Panc1 (cell line): Measurements from ENCODE around the gene USP48. TPM values are rescaled to one million over a fixed set of nuclear protein-coding genes. Genes with fewer than 3 reads are reported as not detected.

ENCODE experiments used
- ATAC-seq: fragments of 200-7000 bp; cut with Tn5 transposase; 2 replicates; pipeline ENCODE4 v1.9.1; 2020; ENCODE audit warnings: mild to moderate bottlenecking, moderate library complexity
- BruUV-seq: library from RNA; stranded (reverse); fragments of 400-500 nt; replicated peaks from 2 replicates; lab custom pipeline; 2021; lab: Mats Ljungman, UMichigan
- CTCF ChIA-PET: fragments of 300-600 bp; sonication (Branson Sonifier 250); formaldehyde crosslinking; loops from one replicate; lab custom pipeline; 2022; ENCODE audit warnings: antibody characterized with exemption; lab: Charles Lee
- POLR2A ChIA-PET: fragments of 300-600 bp; sonication (Branson Sonifier 250); formaldehyde crosslinking; loops from one replicate; lab custom pipeline; 2022; ENCODE audit warnings: antibody characterized with exemption; lab: Charles Lee
- DNase-seq: peaks from one replicate; pipeline ENCODE4 v3.0.0-alpha.2; 2010; ENCODE audit warnings: low read depth, low spot score
- H3K27ac ChIP-seq: 2 replicates; pipeline ENCODE4 v1.5.1; 2011; ENCODE audit warnings: mild to moderate bottlenecking, low read length, inconsistent platforms
- H3K27me3 ChIP-seq: fragments of 200-500 bp; sonication (Bioruptor generic); 2 replicates; pipeline ENCODE4 v1.6.0; 2014; ENCODE audit warnings: low read length, inconsistent platforms; ENCODE audit not compliant: control insufficient read depth, insufficient read depth
- H3K36me3 ChIP-seq: fragments of 200-500 bp; sonication (Bioruptor generic); 2 replicates; pipeline ENCODE4 v1.5.1; 2014; ENCODE audit warnings: inconsistent platforms, mild to moderate bottlenecking, low read length, moderate library complexity; ENCODE audit not compliant: control insufficient read depth, insufficient read depth
- H3K4me1 ChIP-seq: 2 replicates; pipeline ENCODE4 v1.5.1; 2011; ENCODE audit warnings: inconsistent platforms, mild to moderate bottlenecking, low read length, moderate library complexity; ENCODE audit not compliant: control insufficient read depth, insufficient read depth
- H3K4me3 ChIP-seq, 2 experiments: 2 replicates each; pipeline ENCODE4 v1.5.1; 2011 to 2012; ENCODE audit warnings: low read depth in 2 of 2, low read length in 2 of 2, mild to moderate bottlenecking in 2 of 2, inconsistent platforms in 1 of 2, moderate library complexity in 1 of 2
- H3K9me3 ChIP-seq: fragments of 200-500 bp; sonication (Bioruptor generic); 2 replicates; pipeline ENCODE4 v1.5.1; 2014; ENCODE audit warnings: low read depth, mild to moderate bottlenecking, inconsistent platforms, low read length, moderate library complexity; ENCODE audit not compliant: control insufficient read depth, insufficient read depth
- POLR2AphosphoS5 ChIP-seq: IDR thresholded peaks from 2 replicates; pipeline ENCODE4 v1.6.1; 2012; ENCODE audit warnings: mild to moderate bottlenecking, low read depth, low read length, moderate library complexity
- SIN3A ChIP-seq: IDR thresholded peaks from 2 replicates; pipeline ENCODE4 v1.6.1; 2012; ENCODE audit warnings: low read depth, mild to moderate bottlenecking, low read length, moderate library complexity, borderline replicate concordance; ENCODE audit not compliant: insufficient read depth
- TCF7L2 ChIP-seq: IDR thresholded peaks from 2 replicates; pipeline ENCODE4 v1.6.1; 2011; ENCODE audit warnings: mild to moderate bottlenecking, low read depth, low read length, inconsistent platforms
- in situ Hi-C: cut with HindIII; loops from 2 replicates; pipeline ENCODE4 v1.10.0; 2016; ENCODE audit warnings: low sequenced_read_pairs, low pct_unique_long_range_greater_than_20kb
- intact Hi-C: fragments of 100-400 bp; cut with micrococcal nuclease; formaldehyde crosslinking; loops from one replicate; pipeline ENCODE4 v1.10.0; 2022; ENCODE audit not compliant: unreplicated experiment
- total RNA-seq: library from RNA; stranded (reverse); gene quantifications from one replicate; pipeline ENCODE4 v1.2.1, GENCODE V29; 2021; ENCODE audit not compliant: unreplicated experiment
- TF ChIP-seq, protein P1 (sequence below): fragments of 450-650 bp; IDR thresholded peaks from 2 replicates; pipeline ENCODE4 v1.5.1; 2017; ENCODE audit warnings: mild to moderate bottlenecking
- TF ChIP-seq, protein P2 (sequence below), 2 experiments: IDR thresholded peaks; 2 replicates each; pipeline ENCODE4 v1.6.1; 2011 to 2012; ENCODE audit warnings: low read depth in 2 of 2, control low read depth in 1 of 2, low read length in 1 of 2, mild to moderate bottlenecking in 1 of 2, moderate library complexity in 1 of 2; ENCODE audit not compliant: insufficient read depth in 1 of 2

USP48 gene
- total RNA-seq, 1 experiment from 2014 or later, result 71.6 TPM

DNA sequence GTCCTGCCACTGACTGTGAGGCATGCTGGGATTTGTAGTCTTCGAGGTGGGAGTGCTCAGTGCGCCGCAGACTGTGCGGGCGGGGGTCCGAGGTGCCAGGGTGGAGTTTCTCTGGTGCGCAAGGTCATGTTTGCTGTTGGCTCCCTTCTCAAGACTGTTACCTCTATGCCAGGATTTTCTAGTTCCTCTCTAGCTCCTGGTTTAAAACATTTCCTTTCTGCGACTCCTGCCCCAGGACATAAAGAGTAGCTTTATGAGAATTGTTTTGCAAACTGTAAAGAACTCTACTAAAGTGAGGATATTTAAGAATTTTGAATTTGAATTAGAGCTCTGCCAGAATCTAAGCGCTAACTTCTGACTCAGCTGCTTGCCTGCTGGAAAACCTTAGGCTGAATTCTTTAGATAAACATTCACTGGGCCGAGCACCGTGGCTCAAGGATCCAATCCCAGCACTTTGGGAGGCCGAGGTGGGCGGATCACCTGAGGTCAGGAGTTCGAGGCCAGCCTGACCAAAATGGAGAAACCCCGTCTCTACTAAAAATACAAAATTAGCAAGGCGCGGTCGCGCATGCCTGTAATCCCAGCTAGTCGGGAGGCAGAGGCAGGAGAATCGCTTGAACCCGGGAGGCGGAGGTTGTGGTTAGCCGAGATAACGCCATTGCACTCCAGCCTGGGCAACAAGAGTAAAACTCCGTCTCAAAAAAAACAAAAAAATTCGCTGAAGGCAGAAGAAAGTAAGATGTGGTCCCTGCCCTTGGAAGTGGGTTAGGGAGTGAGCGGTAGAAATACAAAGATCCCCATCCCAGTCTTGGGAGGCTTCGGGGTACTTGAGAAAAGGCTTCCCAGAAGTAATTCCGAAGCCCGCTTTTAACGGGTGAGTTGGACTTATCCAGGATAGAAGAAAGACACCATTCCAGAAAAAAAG lies 992 bp upstream of the USP48 start:
- TF ChIP-seq, protein P1, sequence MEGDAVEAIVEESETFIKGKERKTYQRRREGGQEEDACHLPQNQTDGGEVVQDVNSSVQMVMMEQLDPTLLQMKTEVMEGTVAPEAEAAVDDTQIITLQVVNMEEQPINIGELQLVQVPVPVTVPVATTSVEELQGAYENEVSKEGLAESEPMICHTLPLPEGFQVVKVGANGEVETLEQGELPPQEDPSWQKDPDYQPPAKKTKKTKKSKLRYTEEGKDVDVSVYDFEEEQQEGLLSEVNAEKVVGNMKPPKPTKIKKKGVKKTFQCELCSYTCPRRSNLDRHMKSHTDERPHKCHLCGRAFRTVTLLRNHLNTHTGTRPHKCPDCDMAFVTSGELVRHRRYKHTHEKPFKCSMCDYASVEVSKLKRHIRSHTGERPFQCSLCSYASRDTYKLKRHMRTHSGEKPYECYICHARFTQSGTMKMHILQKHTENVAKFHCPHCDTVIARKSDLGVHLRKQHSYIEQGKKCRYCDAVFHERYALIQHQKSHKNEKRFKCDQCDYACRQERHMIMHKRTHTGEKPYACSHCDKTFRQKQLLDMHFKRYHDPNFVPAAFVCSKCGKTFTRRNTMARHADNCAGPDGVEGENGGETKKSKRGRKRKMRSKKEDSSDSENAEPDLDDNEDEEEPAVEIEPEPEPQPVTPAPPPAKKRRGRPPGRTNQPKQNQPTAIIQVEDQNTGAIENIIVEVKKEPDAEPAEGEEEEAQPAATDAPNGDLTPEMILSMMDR, result no peak
- no peak for TF ChIP-seq SIN3A
- TF ChIP-seq TCF7L2, result no peak
- TF ChIP-seq, protein P2, sequence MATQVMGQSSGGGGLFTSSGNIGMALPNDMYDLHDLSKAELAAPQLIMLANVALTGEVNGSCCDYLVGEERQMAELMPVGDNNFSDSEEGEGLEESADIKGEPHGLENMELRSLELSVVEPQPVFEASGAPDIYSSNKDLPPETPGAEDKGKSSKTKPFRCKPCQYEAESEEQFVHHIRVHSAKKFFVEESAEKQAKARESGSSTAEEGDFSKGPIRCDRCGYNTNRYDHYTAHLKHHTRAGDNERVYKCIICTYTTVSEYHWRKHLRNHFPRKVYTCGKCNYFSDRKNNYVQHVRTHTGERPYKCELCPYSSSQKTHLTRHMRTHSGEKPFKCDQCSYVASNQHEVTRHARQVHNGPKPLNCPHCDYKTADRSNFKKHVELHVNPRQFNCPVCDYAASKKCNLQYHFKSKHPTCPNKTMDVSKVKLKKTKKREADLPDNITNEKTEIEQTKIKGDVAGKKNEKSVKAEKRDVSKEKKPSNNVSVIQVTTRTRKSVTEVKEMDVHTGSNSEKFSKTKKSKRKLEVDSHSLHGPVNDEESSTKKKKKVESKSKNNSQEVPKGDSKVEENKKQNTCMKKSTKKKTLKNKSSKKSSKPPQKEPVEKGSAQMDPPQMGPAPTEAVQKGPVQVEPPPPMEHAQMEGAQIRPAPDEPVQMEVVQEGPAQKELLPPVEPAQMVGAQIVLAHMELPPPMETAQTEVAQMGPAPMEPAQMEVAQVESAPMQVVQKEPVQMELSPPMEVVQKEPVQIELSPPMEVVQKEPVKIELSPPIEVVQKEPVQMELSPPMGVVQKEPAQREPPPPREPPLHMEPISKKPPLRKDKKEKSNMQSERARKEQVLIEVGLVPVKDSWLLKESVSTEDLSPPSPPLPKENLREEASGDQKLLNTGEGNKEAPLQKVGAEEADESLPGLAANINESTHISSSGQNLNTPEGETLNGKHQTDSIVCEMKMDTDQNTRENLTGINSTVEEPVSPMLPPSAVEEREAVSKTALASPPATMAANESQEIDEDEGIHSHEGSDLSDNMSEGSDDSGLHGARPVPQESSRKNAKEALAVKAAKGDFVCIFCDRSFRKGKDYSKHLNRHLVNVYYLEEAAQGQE (IDR thresholded peaks at IDR 0.05; ENCODE audit: insufficient read depth in 1 of 2, low read depth in 2 of 2, low read length in 1 of 2), result no peak
- TF ChIP-seq POLR2AphosphoS5, result no peak
- H3K27ac ChIP-seq, result peak overlapping the region; percentile 100
- BruUV-seq, result no TSS peak
- no peaks in the 10 kb centered on the region for H3K9me3 ChIP-seq
- in situ Hi-C loops, result no loop called here
- intact Hi-C loops, result no loop called here
- CTCF ChIA-PET, result interaction anchor here (0.7 kb wide), 1 partner anchor 180 kb away, joined by 3 read pairs; no protein-coding TSS in a partner anchor
- H3K4me3 ChIP-seq, result peak overlapping the region; percentile 74 to 99
- no peaks in the 10 kb centered on the region for H3K27me3 ChIP-seq
- ATAC-seq, result no peak
- H3K36me3 ChIP-seq, result no peaks in the 10 kb centered on the region
- peak; percentile 95 for DNase-seq
- H3K4me1 ChIP-seq, result peaks cover 10% of the 10 kb centered on the region
- POLR2A ChIA-PET, result no interaction called here

DNA sequence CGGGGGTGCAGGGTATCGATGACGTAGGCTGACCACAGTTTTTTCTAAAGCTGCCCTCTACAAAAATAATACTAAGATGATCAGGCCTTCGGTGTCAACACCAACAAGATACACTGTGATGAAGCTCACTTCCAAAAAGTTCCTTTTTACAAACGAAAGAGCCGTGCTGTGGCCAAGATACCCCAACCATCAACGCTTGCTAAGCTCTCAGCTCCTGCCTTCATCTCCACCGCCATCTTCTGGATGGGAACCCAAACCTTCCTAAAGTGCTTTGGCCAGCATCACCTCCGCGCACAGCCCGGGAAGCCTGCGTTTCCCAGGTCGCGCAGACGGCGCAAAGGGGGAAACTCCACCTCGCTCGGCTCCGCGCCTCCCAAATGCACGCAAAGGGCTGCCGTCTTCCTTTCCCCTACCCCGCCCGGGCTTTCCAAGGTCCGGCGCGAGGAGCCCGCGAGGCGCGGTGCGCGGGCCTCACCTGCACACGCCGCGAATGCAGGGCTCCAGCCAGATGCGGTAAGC lies 541 bp downstream of the USP48 start:
- TF ChIP-seq SIN3A (peak; percentile 7; the same call in 1 of the 2 replicates), POLR2AphosphoS5 (no peak)
- TF ChIP-seq, protein P2 (IDR thresholded peaks at IDR 0.05; ENCODE audit: insufficient read depth in 1 of 2, low read depth in 2 of 2, low read length in 1 of 2), result no peak
- POLR2A ChIA-PET, result no interaction called here
- no peaks in the 10 kb centered on the region for H3K27me3 ChIP-seq
- no peaks in the 10 kb centered on the region for H3K36me3 ChIP-seq
- in situ Hi-C loops (no loop called here), intact Hi-C loops (no loop called here)
- H3K4me1 ChIP-seq, result peaks cover 10% of the 10 kb centered on the region
- CTCF ChIA-PET, result interaction anchor here (0.5 to 0.7 kb wide), 2 partner anchors 29 to 30 kb away, joined by 3 read pairs; no protein-coding TSS in a partner anchor
- peak overlapping the region; percentile 74 to 99 for H3K4me3 ChIP-seq
- ATAC-seq (peak; percentile 54), DNase-seq (no peak)
- no TSS peak for BruUV-seq
- peak overlapping the region; percentile 94 for H3K27ac ChIP-seq
- H3K9me3 ChIP-seq, result no peaks in the 10 kb centered on the region
